A549 (cell line): ENCODE results near the gene PROB1. TPM values are rescaled to one million over a fixed set of nuclear protein-coding genes. Genes with fewer than 3 reads are reported as not detected.

Source experiments
- CBX2 ChIP-seq: fragments of 200-600 bp; sonication (generic); IDR thresholded peaks from 2 replicates; pipeline ENCODE4 v1.6.1; 2016; ENCODE audit warnings: low read depth, mild to moderate bottlenecking, borderline replicate concordance
- CHD2 ChIP-seq: fragments of 150-350 bp; IDR thresholded peaks from 2 replicates; pipeline ENCODE4 v1.6.1; 2014; ENCODE audit warnings: low read length; ENCODE audit not compliant: partially characterized antibody
- ESRRA ChIP-seq: fragments of 150-350 bp; IDR thresholded peaks from 2 replicates; pipeline ENCODE4 v1.6.1; 2014; ENCODE audit warnings: mild to moderate bottlenecking, low read length, borderline replicate concordance
- FOSB ChIP-seq: fragments of 250-450 bp; sonication (Bioruptor Pico); IDR thresholded peaks from 2 replicates; pipeline ENCODE4 v1.5.0; 2020; ENCODE audit warnings: mild to moderate bottlenecking, moderate library complexity
- HDAC2 ChIP-seq: fragments of 200-600 bp; sonication (generic); IDR thresholded peaks from 2 replicates; pipeline ENCODE4 v1.6.1; 2016
- HOXB13 ChIP-seq: fragments of 250-450 bp; sonication (Bioruptor Pico); IDR thresholded peaks from 2 replicates; pipeline ENCODE4 v1.5.0; 2020; ENCODE audit warnings: low read depth, mild to moderate bottlenecking, moderate library complexity
- HOXB5 ChIP-seq: fragments of 250-450 bp; sonication (Bioruptor Pico); IDR thresholded peaks from 2 replicates; pipeline ENCODE4 v1.5.0; 2020; ENCODE audit warnings: mild to moderate bottlenecking, moderate library complexity
- JUN ChIP-seq, 2 experiments: fragments of >200 bp; sonication (Bioruptor Twin); formaldehyde crosslinking; IDR thresholded peaks; 2 replicates in 1 of 2; 3 replicates in 1 of 2; pipeline ENCODE4 v1.6.1; 2016 to 2017
- KDM1A ChIP-seq: fragments of 200-600 bp; sonication (generic); IDR thresholded peaks from 2 replicates; pipeline ENCODE4 v1.6.1; 2016; ENCODE audit warnings: low read depth, mild to moderate bottlenecking
- MAFK ChIP-seq: fragments of 450-650 bp; IDR thresholded peaks from 2 replicates; pipeline ENCODE4 v1.6.1; 2014; ENCODE audit not compliant: partially characterized antibody
- MYC ChIP-seq: IDR thresholded peaks from 2 replicates; pipeline ENCODE4 v1.6.1; 2012; ENCODE audit warnings: mild to moderate bottlenecking, inconsistent platforms, low read length, improper control_type of control experiment, borderline replicate concordance
- NFE2L2 ChIP-seq: fragments of 150-350 bp; conservative IDR thresholded peaks from 2 replicates; pipeline ENCODE4 v1.6.1; 2014; ENCODE audit warnings: low read length
- NR3C1 ChIP-seq: fragments of >200 bp; sonication (Bioruptor Twin); formaldehyde crosslinking; IDR thresholded peaks from 3 replicates; pipeline ENCODE4 v1.6.1; 2017
- RAD21 ChIP-seq, 2 experiments: fragments of >200 bp in 1 of 2; sonication (Bioruptor Twin) in 1 of 2; formaldehyde crosslinking in 1 of 2; IDR thresholded peaks in 1 of 2; conservative IDR thresholded peaks in 1 of 2; 2 replicates in 1 of 2; 3 replicates in 1 of 2; pipeline ENCODE4 v1.6.1; 2012 to 2018; ENCODE audit warnings: inconsistent platforms in 1 of 2
- RARB ChIP-seq: fragments of 250-450 bp; sonication (Bioruptor Pico); IDR thresholded peaks from 2 replicates; pipeline ENCODE4 v1.8.0; 2021; ENCODE audit warnings: mild to moderate bottlenecking, moderate library complexity
- SMC3 ChIP-seq: fragments of >200 bp; sonication (Bioruptor Twin); formaldehyde crosslinking; IDR thresholded peaks from 3 replicates; pipeline ENCODE4 v1.6.1; 2018; ENCODE audit warnings: inconsistent platforms
- SREBF2 ChIP-seq: fragments of 450-650 bp; IDR thresholded peaks from 2 replicates; pipeline ENCODE4 v1.6.1; 2014; ENCODE audit warnings: mild to moderate bottlenecking, moderate library complexity
- ZC3H11A ChIP-seq: fragments of 450-650 bp; IDR thresholded peaks from 2 replicates; pipeline ENCODE4 v1.6.1; 2014; ENCODE audit warnings: antibody characterized with exemption, mild to moderate bottlenecking
- polyA plus RNA-seq, 4 experiments: library from polyadenylated mRNA; depleted of rRNA in 3 of 4; stranded (reverse); fragments of >200 nt; fragmentation: RNase III in 1 of 4; extraction: RNeasy Plus Mini Kit Qiagen cat#74134 plus additional on column Dnase treatment in 1 of 4; gene quantifications; 2 replicates in 3 of 4; 3 replicates in 1 of 4; pipeline ENCODE4 v1.2.3, GENCODE V29; 2011 to 2017
- TF ChIP-seq, protein P1 (sequence below): fragments of 200-600 bp; sonication (generic); IDR thresholded peaks from 2 replicates; pipeline ENCODE4 v1.6.1; 2016; ENCODE audit warnings: antibody characterized with exemption, mild to moderate bottlenecking, moderate library complexity
- TF ChIP-seq, protein P2 (sequence below): fragments of 250-450 bp; sonication (Bioruptor Pico); IDR thresholded peaks from 2 replicates; pipeline ENCODE4 v1.5.0; 2020; ENCODE audit warnings: low read depth, mild to moderate bottlenecking, moderate library complexity
- TF ChIP-seq, protein P3 (sequence below): fragments of >200 bp; sonication (Bioruptor Twin); formaldehyde crosslinking; IDR thresholded peaks from 3 replicates; pipeline ENCODE4 v1.5.1; 2016
- TF ChIP-seq, protein P4 (sequence below): fragments of >200 bp; sonication (Bioruptor Twin); formaldehyde crosslinking; IDR thresholded peaks from 2 replicates; pipeline ENCODE4 v1.6.1; 2016
- TF ChIP-seq, protein P5 (sequence below): IDR thresholded peaks from 2 replicates; pipeline ENCODE4 v1.6.1; 2012
- TF ChIP-seq, protein P6 (sequence below): fragments of 450-650 bp; IDR thresholded peaks from 2 replicates; pipeline ENCODE4 v1.6.1; 2014; ENCODE audit warnings: antibody characterized with exemption

The PROB1 gene
- polyA plus RNA-seq, 2 of the 4 experiments (the other 2 are of a cell fraction) = 0.23 to 0.48 TPM

DNA sequence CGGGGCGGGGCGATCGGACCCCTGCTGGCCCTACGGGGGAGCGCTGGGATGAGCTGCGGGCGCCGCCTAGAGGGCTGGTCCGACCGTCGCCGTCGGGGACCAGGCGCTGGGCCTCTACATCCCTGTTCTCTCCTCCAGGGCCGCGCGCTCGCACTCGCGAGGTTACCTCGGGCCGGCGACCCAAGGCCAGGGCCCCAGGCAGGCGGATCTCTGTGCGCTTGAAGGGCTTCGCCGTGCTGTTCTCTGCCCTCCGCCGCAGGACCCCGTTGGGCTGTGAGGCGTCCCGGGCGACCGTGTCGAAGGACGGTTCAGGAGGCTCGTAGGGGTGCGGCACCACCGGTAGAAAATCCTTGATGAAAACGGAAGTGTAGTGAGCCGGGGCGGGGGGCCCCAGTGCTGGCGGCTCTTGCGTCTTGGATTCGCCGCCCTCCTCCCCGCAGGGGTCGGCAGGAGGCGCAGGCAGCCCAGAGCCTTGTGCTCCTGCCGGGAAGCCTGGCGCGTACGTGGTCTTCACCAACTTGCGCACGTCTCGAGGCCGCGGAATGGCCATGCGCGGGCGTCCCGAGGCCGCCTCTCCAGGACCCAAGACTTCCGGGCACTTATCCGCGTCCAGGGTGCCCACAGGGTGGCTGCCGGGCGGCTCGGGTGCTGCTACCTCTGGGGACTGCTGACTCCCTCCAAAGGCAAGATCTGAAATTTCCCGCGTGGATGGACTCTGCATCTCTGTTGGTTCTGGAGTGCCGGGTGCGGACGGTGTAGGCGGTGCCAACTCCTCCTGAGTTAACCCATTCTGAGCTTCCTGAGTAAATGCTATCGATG lies 2.0 kb downstream of the PROB1 start (continued):
- TF ChIP-seq, protein P1, sequence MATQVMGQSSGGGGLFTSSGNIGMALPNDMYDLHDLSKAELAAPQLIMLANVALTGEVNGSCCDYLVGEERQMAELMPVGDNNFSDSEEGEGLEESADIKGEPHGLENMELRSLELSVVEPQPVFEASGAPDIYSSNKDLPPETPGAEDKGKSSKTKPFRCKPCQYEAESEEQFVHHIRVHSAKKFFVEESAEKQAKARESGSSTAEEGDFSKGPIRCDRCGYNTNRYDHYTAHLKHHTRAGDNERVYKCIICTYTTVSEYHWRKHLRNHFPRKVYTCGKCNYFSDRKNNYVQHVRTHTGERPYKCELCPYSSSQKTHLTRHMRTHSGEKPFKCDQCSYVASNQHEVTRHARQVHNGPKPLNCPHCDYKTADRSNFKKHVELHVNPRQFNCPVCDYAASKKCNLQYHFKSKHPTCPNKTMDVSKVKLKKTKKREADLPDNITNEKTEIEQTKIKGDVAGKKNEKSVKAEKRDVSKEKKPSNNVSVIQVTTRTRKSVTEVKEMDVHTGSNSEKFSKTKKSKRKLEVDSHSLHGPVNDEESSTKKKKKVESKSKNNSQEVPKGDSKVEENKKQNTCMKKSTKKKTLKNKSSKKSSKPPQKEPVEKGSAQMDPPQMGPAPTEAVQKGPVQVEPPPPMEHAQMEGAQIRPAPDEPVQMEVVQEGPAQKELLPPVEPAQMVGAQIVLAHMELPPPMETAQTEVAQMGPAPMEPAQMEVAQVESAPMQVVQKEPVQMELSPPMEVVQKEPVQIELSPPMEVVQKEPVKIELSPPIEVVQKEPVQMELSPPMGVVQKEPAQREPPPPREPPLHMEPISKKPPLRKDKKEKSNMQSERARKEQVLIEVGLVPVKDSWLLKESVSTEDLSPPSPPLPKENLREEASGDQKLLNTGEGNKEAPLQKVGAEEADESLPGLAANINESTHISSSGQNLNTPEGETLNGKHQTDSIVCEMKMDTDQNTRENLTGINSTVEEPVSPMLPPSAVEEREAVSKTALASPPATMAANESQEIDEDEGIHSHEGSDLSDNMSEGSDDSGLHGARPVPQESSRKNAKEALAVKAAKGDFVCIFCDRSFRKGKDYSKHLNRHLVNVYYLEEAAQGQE = 0 out of 2 replicates have a peak, but pooled peaks have one; percentile 40
- TF ChIP-seq, protein P2, sequence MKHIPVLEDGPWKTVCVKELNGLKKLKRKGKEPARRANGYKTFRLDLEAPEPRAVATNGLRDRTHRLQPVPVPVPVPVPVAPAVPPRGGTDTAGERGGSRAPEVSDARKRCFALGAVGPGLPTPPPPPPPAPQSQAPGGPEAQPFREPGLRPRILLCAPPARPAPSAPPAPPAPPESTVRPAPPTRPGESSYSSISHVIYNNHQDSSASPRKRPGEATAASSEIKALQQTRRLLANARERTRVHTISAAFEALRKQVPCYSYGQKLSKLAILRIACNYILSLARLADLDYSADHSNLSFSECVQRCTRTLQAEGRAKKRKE (CRISPR knock-in tag) = no peak
- TF ChIP-seq, protein P3, sequence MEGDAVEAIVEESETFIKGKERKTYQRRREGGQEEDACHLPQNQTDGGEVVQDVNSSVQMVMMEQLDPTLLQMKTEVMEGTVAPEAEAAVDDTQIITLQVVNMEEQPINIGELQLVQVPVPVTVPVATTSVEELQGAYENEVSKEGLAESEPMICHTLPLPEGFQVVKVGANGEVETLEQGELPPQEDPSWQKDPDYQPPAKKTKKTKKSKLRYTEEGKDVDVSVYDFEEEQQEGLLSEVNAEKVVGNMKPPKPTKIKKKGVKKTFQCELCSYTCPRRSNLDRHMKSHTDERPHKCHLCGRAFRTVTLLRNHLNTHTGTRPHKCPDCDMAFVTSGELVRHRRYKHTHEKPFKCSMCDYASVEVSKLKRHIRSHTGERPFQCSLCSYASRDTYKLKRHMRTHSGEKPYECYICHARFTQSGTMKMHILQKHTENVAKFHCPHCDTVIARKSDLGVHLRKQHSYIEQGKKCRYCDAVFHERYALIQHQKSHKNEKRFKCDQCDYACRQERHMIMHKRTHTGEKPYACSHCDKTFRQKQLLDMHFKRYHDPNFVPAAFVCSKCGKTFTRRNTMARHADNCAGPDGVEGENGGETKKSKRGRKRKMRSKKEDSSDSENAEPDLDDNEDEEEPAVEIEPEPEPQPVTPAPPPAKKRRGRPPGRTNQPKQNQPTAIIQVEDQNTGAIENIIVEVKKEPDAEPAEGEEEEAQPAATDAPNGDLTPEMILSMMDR = peak; percentile 86
- TF ChIP-seq, protein P4, sequence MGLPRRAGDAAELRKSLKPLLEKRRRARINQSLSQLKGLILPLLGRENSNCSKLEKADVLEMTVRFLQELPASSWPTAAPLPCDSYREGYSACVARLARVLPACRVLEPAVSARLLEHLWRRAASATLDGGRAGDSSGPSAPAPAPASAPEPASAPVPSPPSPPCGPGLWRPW = no peak
- no peak for TF ChIP-seq FOSB
- TF ChIP-seq ZC3H11A = no peak
- TF ChIP-seq HOXB5 (CRISPR knock-in tag) = no peak
- TF ChIP-seq CBX2 = no peak
- no peak for TF ChIP-seq KDM1A
- TF ChIP-seq MYC = no peak; the same call in 1 of the 2 replicates
- TF ChIP-seq, protein P5, sequence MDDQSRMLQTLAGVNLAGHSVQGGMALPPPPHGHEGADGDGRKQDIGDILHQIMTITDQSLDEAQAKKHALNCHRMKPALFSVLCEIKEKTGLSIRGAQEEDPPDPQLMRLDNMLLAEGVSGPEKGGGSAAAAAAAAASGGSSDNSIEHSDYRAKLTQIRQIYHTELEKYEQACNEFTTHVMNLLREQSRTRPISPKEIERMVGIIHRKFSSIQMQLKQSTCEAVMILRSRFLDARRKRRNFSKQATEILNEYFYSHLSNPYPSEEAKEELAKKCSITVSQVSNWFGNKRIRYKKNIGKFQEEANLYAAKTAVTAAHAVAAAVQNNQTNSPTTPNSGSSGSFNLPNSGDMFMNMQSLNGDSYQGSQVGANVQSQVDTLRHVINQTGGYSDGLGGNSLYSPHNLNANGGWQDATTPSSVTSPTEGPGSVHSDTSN = no peak
- TF ChIP-seq RARB (CRISPR knock-in tag) = no peak
- no peak for TF ChIP-seq SREBF2
- TF ChIP-seq MAFK = no peak
- peak; percentile 86 for TF ChIP-seq SMC3
- TF ChIP-seq HDAC2 = no peak
- TF ChIP-seq RAD21 (conservative IDR thresholded peaks at IDR 0.05 in 1 of 2, IDR thresholded peaks at IDR 0.05 in 1 of 2) = peak; percentile 87 to 96
- no peak for TF ChIP-seq NFE2L2
- no peak for TF ChIP-seq HOXB13
- TF ChIP-seq CHD2 = peak; percentile 64
- peak in 1 of 2 experiments; percentile 28; a peak in 2 of 5 replicates for TF ChIP-seq JUN (IDR thresholded peaks at IDR 0.05)
- TF ChIP-seq, protein P6, sequence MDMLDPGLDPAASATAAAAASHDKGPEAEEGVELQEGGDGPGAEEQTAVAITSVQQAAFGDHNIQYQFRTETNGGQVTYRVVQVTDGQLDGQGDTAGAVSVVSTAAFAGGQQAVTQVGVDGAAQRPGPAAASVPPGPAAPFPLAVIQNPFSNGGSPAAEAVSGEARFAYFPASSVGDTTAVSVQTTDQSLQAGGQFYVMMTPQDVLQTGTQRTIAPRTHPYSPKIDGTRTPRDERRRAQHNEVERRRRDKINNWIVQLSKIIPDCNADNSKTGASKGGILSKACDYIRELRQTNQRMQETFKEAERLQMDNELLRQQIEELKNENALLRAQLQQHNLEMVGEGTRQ = no peak
- no peak for TF ChIP-seq ESRRA
- no peak for TF ChIP-seq NR3C1
